Stomach (tissue), 4 donors: ENCODE measurements around the gene GUCD1.
"Not testable (repeated sequence)": the region's sequence is repeated elsewhere in the genome, so short reads cannot be mapped to it uniquely, and the experiment has no call there.

Experiments used
- EP300 ChIP-seq: sonication (generic); formaldehyde crosslinking; IDR thresholded peaks from one replicate; pipeline ENCODE4 v1.6.1; 2017; ENCODE audit warnings: antibody characterized with exemption
- POLR2A ChIP-seq, 4 donors: fragments of 450-650 bp; IDR thresholded peaks; one replicate each; pipeline ENCODE4 v1.6.1; 2016; ENCODE audit warnings: antibody characterized with exemption in 4 of 4, control low read depth in 2 of 4, mild to moderate bottlenecking in 1 of 4, moderate library complexity in 1 of 4
- POLR2AphosphoS5 ChIP-seq, 3 donors: sonication (generic); formaldehyde crosslinking; IDR thresholded peaks; one replicate each; pipeline ENCODE4 v1.6.1; 2016; ENCODE audit warnings: antibody characterized with exemption in 3 of 3
- TF ChIP-seq, protein P1 (sequence below), 7 experiments: fragments of 450-650 bp in 4 of 7; fragments of 200-600 bp in 3 of 7; sonication (generic) in 3 of 7; IDR thresholded peaks; one replicate each; pipeline ENCODE4 v1.5.1; 2016 to 2019; ENCODE audit warnings: antibody characterized with exemption in 7 of 7, control low read depth in 2 of 7, mild to moderate bottlenecking in 1 of 7

GRCh38 chr22:24603770-24604629 lies 49.1 kb upstream of the GUCD1 start:
- TF ChIP-seq, protein P1, sequence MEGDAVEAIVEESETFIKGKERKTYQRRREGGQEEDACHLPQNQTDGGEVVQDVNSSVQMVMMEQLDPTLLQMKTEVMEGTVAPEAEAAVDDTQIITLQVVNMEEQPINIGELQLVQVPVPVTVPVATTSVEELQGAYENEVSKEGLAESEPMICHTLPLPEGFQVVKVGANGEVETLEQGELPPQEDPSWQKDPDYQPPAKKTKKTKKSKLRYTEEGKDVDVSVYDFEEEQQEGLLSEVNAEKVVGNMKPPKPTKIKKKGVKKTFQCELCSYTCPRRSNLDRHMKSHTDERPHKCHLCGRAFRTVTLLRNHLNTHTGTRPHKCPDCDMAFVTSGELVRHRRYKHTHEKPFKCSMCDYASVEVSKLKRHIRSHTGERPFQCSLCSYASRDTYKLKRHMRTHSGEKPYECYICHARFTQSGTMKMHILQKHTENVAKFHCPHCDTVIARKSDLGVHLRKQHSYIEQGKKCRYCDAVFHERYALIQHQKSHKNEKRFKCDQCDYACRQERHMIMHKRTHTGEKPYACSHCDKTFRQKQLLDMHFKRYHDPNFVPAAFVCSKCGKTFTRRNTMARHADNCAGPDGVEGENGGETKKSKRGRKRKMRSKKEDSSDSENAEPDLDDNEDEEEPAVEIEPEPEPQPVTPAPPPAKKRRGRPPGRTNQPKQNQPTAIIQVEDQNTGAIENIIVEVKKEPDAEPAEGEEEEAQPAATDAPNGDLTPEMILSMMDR (IDR thresholded peaks at IDR 0.05), result not testable (repeated sequence)
- TF ChIP-seq POLR2A (IDR thresholded peaks at IDR 0.05); POLR2AphosphoS5 (IDR thresholded peaks at IDR 0.05); EP300: not testable (repeated sequence)
